ENCODE data around the gene CDKL4.

Gene CDKL4
- total RNA-seq: 0 to 0.44 (median 0.39) reads per million in 3 donors

DNA sequence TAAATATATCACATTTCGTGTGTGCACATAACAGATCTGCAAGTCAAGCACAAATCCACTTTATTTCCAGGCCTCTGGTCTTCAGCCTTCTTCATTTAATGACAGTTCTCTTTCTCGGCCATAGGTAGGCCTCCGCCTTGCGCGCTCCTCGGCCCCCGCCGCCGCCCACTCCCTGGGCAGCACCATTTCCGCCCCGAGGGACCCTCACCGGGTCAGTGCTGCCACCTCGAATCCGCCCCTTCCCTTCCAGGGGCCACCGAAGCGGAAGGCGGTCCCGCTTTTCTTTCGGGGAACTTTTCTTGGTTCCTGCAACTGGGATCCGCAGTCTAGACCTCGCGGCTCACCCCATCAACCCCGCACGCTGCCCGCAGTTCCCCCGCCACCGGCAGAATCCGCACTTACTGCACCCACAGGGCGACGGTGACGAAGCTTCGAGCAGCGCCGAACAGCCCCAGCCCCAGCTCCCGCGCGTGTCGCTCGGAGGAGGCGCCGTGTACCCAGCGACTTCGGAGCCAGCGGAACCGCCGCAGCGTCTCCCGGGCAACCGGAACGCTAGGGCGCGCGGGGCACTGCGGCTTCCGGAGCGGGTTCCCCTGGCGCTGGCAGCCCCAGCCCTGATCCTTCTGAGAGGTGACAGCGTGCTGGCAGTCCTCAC is at the start of gene CDKL4:
TSS of gene CDKL4 (minus strand) at position 502 of the 655 bp plus-strand sequence.
- peak within 1 kb of the TSS; percentile 52 for H3K4me3 ChIP-seq (ENCODE audit: insufficient read depth, low read depth, low read length, poor library complexity, severe bottlenecking)
- no peak within 1 kb of the TSS for H3K27ac ChIP-seq (ENCODE audit: insufficient read depth, low read length, poor library complexity, severe bottlenecking)
- DNase-seq: peak in 1 of 3 donors; percentile 12
- no peaks in the 10 kb centered on the region for H3K4me1 ChIP-seq (ENCODE audit: control insufficient read depth, insufficient read depth, low read length, poor library complexity, severe bottlenecking)
- no peaks in the 10 kb centered on the region for H3K9me3 ChIP-seq (ENCODE audit: control insufficient read depth, low read length)
- H3K36me3 ChIP-seq (ENCODE audit: control insufficient read depth, insufficient read depth, low read length): no peaks in the 10 kb centered on the region
- no peaks in the 10 kb centered on the region for H3K27me3 ChIP-seq (replicated peaks; ENCODE audit: control insufficient read depth, insufficient read depth, low read length, poor library complexity, severe bottlenecking)

DNA sequence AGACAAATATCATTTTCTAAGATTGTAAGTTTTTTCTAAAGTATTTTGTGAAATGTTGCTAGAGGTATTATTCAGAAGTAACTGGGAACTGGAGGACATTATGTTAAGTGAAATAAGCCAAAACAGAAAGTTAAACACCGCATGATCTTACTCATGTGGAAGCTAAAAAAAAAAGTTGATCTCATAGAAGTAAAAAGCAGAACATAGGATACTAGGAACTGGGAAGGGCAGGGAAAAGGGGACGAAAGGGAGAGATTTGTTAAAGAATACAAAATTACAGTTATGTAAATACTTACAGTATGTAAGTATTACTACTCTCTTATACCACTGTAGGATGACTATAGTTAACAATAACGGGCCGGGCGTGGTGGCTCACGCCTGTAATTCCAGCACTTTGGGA is 46.7 kb upstream of the CDKL4 start:
- H3K27me3 ChIP-seq (replicated peaks; ENCODE audit: control insufficient read depth, insufficient read depth, low read length, poor library complexity, severe bottlenecking): no peaks in the 10 kb centered on the region
- no peak overlapping the region for H3K27ac ChIP-seq (ENCODE audit: insufficient read depth, low read length, poor library complexity, severe bottlenecking)
- no peak for DNase-seq
- peaks cover 11% of the 10 kb centered on the region for H3K36me3 ChIP-seq (ENCODE audit: control insufficient read depth, insufficient read depth, low read length)
- H3K9me3 ChIP-seq (ENCODE audit: control insufficient read depth, low read length): no peaks in the 10 kb centered on the region
- no peaks in the 10 kb centered on the region for H3K4me1 ChIP-seq (ENCODE audit: control insufficient read depth, insufficient read depth, low read length, poor library complexity, severe bottlenecking)
- no peak overlapping the region for H3K4me3 ChIP-seq (ENCODE audit: insufficient read depth, low read depth, low read length, poor library complexity, severe bottlenecking)

DNA sequence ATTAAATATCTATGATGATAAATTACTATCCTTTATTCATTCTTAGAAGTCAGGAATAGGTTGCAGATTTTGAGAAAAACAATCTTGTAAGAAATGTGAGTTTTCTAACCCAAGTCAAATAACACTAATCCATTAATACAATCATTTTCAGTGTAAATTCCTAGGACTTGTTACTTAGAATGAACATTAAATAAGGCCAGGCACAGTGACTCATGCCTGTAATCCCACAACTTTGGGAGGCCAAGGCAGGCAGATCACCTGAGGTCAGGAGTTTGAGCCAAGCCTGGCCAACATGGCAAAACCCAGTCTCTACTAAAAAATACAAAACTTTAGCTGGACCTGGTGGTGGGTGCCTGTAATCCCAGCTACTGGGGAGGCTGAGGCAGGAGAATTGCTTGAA is 45.8 kb upstream of the CDKL4 start:
- H3K9me3 ChIP-seq (ENCODE audit: control insufficient read depth, low read length): no peaks in the 10 kb centered on the region
- no peaks in the 10 kb centered on the region for H3K27me3 ChIP-seq (replicated peaks; ENCODE audit: control insufficient read depth, insufficient read depth, low read length, poor library complexity, severe bottlenecking)
- DNase-seq: no peak
- H3K4me1 ChIP-seq (ENCODE audit: control insufficient read depth, insufficient read depth, low read length, poor library complexity, severe bottlenecking): no peaks in the 10 kb centered on the region
- no peak overlapping the region for H3K27ac ChIP-seq (ENCODE audit: insufficient read depth, low read length, poor library complexity, severe bottlenecking)
- H3K4me3 ChIP-seq (ENCODE audit: insufficient read depth, low read depth, low read length, poor library complexity, severe bottlenecking): no peak overlapping the region
- peaks cover 11% of the 10 kb centered on the region for H3K36me3 ChIP-seq (ENCODE audit: control insufficient read depth, insufficient read depth, low read length)

DNA sequence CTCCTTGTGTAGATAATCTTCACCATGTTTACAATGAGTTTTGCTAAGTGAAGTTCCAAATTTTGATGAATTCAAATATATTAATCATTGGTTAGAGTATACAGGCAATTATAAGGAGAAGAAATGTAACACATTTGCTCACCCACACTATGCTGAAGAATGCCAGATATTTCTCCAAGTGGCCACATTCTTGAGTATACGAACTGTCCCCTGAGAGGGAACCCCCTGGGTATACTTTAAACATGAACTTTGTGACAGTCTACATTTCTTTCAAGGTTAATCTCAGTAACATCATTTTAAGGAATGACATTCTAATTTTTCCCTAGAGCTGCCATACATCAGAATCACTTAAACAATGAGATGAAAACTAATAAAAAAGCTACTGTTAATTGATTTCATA is 39.8 kb upstream of the CDKL4 start:
- Histone ChIP-seq H3K4me1 (ENCODE audit: control insufficient read depth, insufficient read depth, low read length, poor library complexity, severe bottlenecking) (no peaks in the 10 kb centered on the region), H3K4me3 (ENCODE audit: insufficient read depth, low read depth, low read length, poor library complexity, severe bottlenecking) (no peak overlapping the region), H3K27me3 (replicated peaks; ENCODE audit: control insufficient read depth, insufficient read depth, low read length, poor library complexity, severe bottlenecking) (no peaks in the 10 kb centered on the region), H3K9me3 (ENCODE audit: control insufficient read depth, low read length) (no peaks in the 10 kb centered on the region), H3K27ac (ENCODE audit: insufficient read depth, low read length, poor library complexity, severe bottlenecking) (no peak overlapping the region), H3K36me3 (ENCODE audit: control insufficient read depth, insufficient read depth, low read length) (peaks cover 13% of the 10 kb centered on the region)
- no peak for DNase-seq

DNA sequence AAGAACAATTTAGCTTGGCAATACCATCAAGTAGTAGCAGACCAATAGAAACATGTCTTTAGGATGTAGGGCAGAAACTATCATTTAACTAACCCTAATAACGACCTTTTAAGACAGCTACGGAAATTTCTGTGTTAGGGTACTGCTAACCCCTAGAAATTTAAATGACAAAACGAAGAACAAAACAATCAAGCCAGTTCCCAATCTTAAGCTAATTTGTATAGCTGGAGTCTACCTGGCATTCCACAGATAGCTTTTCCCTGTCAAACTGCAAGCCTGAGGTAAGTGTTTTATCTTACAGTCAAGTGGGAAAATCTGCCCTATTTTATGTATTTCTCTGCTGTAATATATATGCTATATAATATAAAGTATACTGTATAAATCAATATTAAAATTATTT is 37.6 kb upstream of the CDKL4 start:
- no peak for DNase-seq
- H3K27ac ChIP-seq (ENCODE audit: insufficient read depth, low read length, poor library complexity, severe bottlenecking): no peak overlapping the region
- no peak overlapping the region for H3K4me3 ChIP-seq (ENCODE audit: insufficient read depth, low read depth, low read length, poor library complexity, severe bottlenecking)
- H3K27me3 ChIP-seq (replicated peaks; ENCODE audit: control insufficient read depth, insufficient read depth, low read length, poor library complexity, severe bottlenecking): no peaks in the 10 kb centered on the region
- no peaks in the 10 kb centered on the region for H3K4me1 ChIP-seq (ENCODE audit: control insufficient read depth, insufficient read depth, low read length, poor library complexity, severe bottlenecking)
- peaks cover 19% of the 10 kb centered on the region for H3K36me3 ChIP-seq (ENCODE audit: control insufficient read depth, insufficient read depth, low read length)
- H3K9me3 ChIP-seq (ENCODE audit: control insufficient read depth, low read length): no peaks in the 10 kb centered on the region

DNA sequence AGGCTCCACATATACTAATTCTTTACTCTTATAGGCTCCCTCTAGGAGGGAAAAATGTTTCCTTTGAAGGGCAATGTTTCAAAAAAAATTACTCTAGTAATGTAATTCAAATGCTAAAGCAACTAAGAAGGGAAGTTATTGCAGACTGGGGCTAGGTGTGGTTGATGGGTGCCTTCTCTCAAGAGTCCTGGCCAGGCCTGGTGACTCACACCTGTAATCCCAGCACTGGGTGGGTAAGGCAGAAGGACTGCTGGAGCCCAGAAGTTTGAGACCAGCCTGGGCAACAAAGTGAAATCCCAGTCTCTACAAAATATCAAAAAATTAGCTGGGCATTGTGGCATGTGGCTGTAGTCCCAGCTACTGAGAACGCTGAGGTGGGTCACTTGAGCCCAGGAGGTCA is 31.2 kb upstream of the CDKL4 start:
- no peak overlapping the region for H3K4me3 ChIP-seq (ENCODE audit: insufficient read depth, low read depth, low read length, poor library complexity, severe bottlenecking)
- no peaks in the 10 kb centered on the region for H3K9me3 ChIP-seq (ENCODE audit: control insufficient read depth, low read length)
- H3K4me1 ChIP-seq (ENCODE audit: control insufficient read depth, insufficient read depth, low read length, poor library complexity, severe bottlenecking): no peaks in the 10 kb centered on the region
- DNase-seq: no peak
- peaks cover 15% of the 10 kb centered on the region for H3K36me3 ChIP-seq (ENCODE audit: control insufficient read depth, insufficient read depth, low read length)
- no peak overlapping the region for H3K27ac ChIP-seq (ENCODE audit: insufficient read depth, low read length, poor library complexity, severe bottlenecking)
- H3K27me3 ChIP-seq (replicated peaks; ENCODE audit: control insufficient read depth, insufficient read depth, low read length, poor library complexity, severe bottlenecking): no peaks in the 10 kb centered on the region

DNA sequence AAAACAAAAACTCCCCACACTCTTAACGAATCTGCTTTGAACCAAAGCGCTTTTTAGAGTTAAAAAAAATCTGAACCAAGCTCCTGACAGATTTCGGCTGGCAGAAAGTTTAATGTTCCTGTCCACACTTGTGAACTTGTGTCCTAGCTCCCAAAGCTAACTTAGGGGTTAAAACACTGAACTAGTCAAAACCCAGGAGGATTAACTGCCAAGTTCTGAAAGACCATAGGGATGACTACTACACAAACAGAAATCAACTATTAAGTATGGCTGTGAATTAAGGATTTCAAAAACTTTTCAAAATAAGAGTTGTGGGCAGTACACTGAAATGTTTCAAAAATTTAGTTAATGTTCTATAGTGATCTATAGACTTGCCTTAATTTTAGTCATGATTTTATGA is 26.2 kb upstream of the CDKL4 start:
- H3K9me3 ChIP-seq (ENCODE audit: control insufficient read depth, low read length): no peaks in the 10 kb centered on the region
- H3K27me3 ChIP-seq (replicated peaks; ENCODE audit: control insufficient read depth, insufficient read depth, low read length, poor library complexity, severe bottlenecking): no peaks in the 10 kb centered on the region
- no peaks in the 10 kb centered on the region for H3K36me3 ChIP-seq (ENCODE audit: control insufficient read depth, insufficient read depth, low read length)
- no peak for DNase-seq
- H3K27ac ChIP-seq (ENCODE audit: insufficient read depth, low read length, poor library complexity, severe bottlenecking): no peak overlapping the region
- no peak overlapping the region for H3K4me3 ChIP-seq (ENCODE audit: insufficient read depth, low read depth, low read length, poor library complexity, severe bottlenecking)
- H3K4me1 ChIP-seq (ENCODE audit: control insufficient read depth, insufficient read depth, low read length, poor library complexity, severe bottlenecking): no peaks in the 10 kb centered on the region

DNA sequence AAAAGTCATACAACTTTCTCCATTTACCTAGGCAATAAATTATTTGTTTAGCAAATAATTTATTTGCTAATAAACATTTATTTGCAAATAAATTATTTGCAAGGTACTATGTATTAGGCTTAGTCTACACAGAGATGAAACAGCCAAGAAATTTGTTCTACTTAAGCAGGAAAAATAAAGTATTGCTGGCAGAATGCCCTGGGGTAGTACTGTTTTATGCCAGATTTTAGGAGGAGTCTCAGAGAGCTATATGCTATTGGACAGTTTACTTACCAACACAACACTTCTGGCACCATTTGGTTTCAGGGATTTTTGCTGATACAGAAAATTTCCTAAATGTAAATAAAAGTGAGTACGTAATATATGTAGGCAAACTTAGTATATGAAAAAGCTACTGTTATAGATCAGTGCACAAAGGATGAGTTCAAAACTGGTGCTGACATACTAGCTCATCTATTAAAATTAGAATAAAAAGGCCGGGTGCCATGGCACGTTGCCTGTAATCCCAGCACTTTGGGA is 23.2 kb upstream of the CDKL4 start:
- Histone ChIP-seq H3K27ac (ENCODE audit: insufficient read depth, low read length, poor library complexity, severe bottlenecking) (no peak overlapping the region), H3K4me3 (ENCODE audit: insufficient read depth, low read depth, low read length, poor library complexity, severe bottlenecking) (no peak overlapping the region), H3K9me3 (ENCODE audit: control insufficient read depth, low read length) (no peaks in the 10 kb centered on the region), H3K27me3 (replicated peaks; ENCODE audit: control insufficient read depth, insufficient read depth, low read length, poor library complexity, severe bottlenecking) (no peaks in the 10 kb centered on the region), H3K36me3 (ENCODE audit: control insufficient read depth, insufficient read depth, low read length) (no peaks in the 10 kb centered on the region), H3K4me1 (ENCODE audit: control insufficient read depth, insufficient read depth, low read length, poor library complexity, severe bottlenecking) (no peaks in the 10 kb centered on the region)
- no peak for DNase-seq

DNA sequence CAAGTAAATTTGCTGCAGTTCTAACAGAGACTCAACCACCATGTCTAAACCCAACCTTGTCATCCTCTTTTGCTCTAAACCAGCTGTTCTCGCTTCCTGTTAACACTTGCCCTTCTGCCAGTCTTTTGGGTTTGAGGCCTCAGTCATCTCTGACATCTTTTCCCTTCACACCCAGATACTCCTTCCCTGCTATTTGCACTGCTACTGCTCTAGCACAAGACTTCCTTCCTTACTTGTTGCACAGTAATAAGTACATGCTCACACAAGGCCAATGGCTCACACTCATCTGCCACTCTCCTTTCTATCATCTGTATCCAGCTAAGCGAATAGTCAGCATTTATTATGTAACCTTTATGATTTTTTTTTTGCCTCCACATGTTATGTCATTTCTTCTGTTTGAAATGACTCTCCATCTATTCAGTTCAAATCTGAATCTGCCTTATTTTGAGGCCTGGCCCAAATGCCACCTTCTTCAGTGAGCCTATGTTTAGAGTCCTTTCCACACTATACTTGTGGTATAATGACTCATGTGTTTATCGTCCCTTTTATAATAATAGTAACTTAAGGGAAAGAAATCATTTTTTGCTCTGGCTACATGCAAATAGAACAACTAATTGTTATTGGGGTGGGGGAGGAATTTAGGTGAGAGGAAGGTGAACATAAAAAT is 22.5 kb upstream of the CDKL4 start:
- DNase-seq: no peak

DNA sequence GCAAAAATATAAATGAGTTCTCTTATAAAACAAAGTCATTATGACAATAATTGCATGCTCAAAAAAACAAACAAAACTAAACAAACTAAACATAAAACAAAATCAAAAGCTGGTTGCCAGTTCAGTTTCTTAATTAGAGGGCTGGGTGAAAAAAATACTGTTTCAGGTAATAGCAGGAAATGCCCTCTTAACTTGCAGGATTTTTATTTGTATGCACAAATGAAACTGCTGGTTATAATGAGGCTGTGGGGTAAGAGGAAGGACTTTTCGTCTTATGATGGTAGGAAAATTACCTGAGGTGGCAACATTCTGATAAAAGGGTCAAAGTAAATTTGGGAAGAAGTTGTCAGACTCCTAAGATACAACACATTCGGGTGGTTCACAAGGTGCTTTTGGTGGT is 21.5 kb upstream of the CDKL4 start:
- no peaks in the 10 kb centered on the region for H3K27me3 ChIP-seq (replicated peaks; ENCODE audit: control insufficient read depth, insufficient read depth, low read length, poor library complexity, severe bottlenecking)
- H3K4me3 ChIP-seq (ENCODE audit: insufficient read depth, low read depth, low read length, poor library complexity, severe bottlenecking): no peak overlapping the region
- DNase-seq: no peak
- H3K4me1 ChIP-seq (ENCODE audit: control insufficient read depth, insufficient read depth, low read length, poor library complexity, severe bottlenecking): no peaks in the 10 kb centered on the region
- H3K9me3 ChIP-seq (ENCODE audit: control insufficient read depth, low read length): no peaks in the 10 kb centered on the region
- no peak overlapping the region for H3K27ac ChIP-seq (ENCODE audit: insufficient read depth, low read length, poor library complexity, severe bottlenecking)
- H3K36me3 ChIP-seq (ENCODE audit: control insufficient read depth, insufficient read depth, low read length): no peaks in the 10 kb centered on the region

More for the DNA sequence above, 22.5 kb upstream of the CDKL4 start:
- Histone ChIP-seq H3K27ac (ENCODE audit: insufficient read depth, low read length, poor library complexity, severe bottlenecking) (no peak overlapping the region), H3K9me3 (ENCODE audit: control insufficient read depth, low read length) (no peaks in the 10 kb centered on the region), H3K27me3 (replicated peaks; ENCODE audit: control insufficient read depth, insufficient read depth, low read length, poor library complexity, severe bottlenecking) (no peaks in the 10 kb centered on the region), H3K36me3 (ENCODE audit: control insufficient read depth, insufficient read depth, low read length) (no peaks in the 10 kb centered on the region), H3K4me1 (ENCODE audit: control insufficient read depth, insufficient read depth, low read length, poor library complexity, severe bottlenecking) (no peaks in the 10 kb centered on the region), H3K4me3 (ENCODE audit: insufficient read depth, low read depth, low read length, poor library complexity, severe bottlenecking) (no peak overlapping the region)
